ENCODE measurements around the gene C2CD3. TPM values are rescaled to one million over a fixed set of nuclear protein-coding genes. Genes with fewer than 3 reads are reported as not detected.
A peak's percentile ranks its signal among the peaks of the same experiment; 100 is the strongest.

C2CD3 gene
- total RNA-seq, 1 donor from 2014 or later = 53.7 TPM

DNA sequence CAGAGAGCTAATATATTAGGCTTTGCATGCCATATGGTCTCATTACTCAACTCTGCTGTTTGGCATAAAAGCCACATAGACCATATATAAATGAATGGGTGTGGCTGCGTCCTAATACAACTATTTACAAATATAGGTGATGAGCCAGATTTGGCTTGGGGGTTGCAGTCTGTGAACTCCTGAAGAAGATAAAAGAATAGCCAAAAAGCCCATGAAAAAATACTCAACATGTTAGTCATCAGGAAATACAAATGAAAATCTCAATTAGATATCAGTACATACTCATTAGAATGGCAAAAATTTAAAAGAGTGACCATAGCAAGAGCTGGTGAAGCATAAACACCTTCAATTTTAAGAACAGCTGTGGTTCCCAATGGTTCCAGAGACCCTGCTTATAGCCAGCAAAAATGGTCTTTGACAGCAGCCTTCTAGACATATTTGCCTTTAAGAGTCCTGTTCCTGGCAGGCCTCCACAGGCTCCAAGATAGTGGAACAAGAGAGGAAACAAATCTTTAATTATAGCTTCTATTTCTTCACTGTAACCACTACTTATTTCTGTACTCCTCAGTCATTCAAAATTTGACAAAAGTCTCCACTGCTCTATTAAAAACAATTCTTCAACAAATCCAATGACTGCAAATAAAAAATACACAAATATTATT is 16.1 kb downstream of the C2CD3 start:
- Mint-ChIP-seq H3K27me3 (ENCODE audit: low read depth, unreplicated experiment) (no peaks in the 10 kb centered on the region), H3K36me3 (ENCODE audit: low read depth, unreplicated experiment) (peaks cover 7% of the 10 kb centered on the region), H3K4me3 (ENCODE audit: unreplicated experiment) (no peak overlapping the region), H3K27ac (ENCODE audit: unreplicated experiment) (no peak overlapping the region), H3K4me1 (ENCODE audit: low read depth, unreplicated experiment) (peaks cover 13% of the 10 kb centered on the region), H3K9me3 (ENCODE audit: unreplicated experiment) (no peaks in the 10 kb centered on the region)
- H4K20me1 ChIP-seq (ENCODE audit: insufficient read depth, low read length) = no peaks in the 10 kb centered on the region
- no peak overlapping the region for H3K4me3 ChIP-seq (ENCODE audit: insufficient read depth, low read depth, low read length)
- no peak overlapping the region for H3K27ac ChIP-seq (ENCODE audit: low read depth, low read length)
- no peaks in the 10 kb centered on the region for H3K9me3 ChIP-seq (ENCODE audit: insufficient read depth, low read depth, low read length)
- no peak overlapping the region for H3K9ac ChIP-seq (ENCODE audit: low read length)
- H3K4me2 ChIP-seq (ENCODE audit: low read length) = peak overlapping the region; percentile 0
- TF ChIP-seq EZH2 (IDR thresholded peaks at IDR 0.05; ENCODE audit: insufficient read depth, low read length) (no peak), CTCF (IDR thresholded peaks at IDR 0.05; ENCODE audit: insufficient read depth, low read depth, low read length) (no peak)
- DNase-seq (ENCODE audit: low read depth) (peak; percentile 60), FAIRE-seq (no peak)
- H3K4me1 ChIP-seq (ENCODE audit: insufficient read depth, low read length) = peaks cover 10% of the 10 kb centered on the region
- no peaks in the 10 kb centered on the region for H3K36me3 ChIP-seq (ENCODE audit: insufficient read depth, low read length)
- no peak overlapping the region for H2AFZ ChIP-seq (ENCODE audit: low read depth, low read length)
- no peaks in the 10 kb centered on the region for H3K27me3 ChIP-seq (ENCODE audit: insufficient read depth, low read length)
- peaks cover 25% of the 10 kb centered on the region for H3K79me2 ChIP-seq (ENCODE audit: insufficient read depth, low read length)

DNA sequence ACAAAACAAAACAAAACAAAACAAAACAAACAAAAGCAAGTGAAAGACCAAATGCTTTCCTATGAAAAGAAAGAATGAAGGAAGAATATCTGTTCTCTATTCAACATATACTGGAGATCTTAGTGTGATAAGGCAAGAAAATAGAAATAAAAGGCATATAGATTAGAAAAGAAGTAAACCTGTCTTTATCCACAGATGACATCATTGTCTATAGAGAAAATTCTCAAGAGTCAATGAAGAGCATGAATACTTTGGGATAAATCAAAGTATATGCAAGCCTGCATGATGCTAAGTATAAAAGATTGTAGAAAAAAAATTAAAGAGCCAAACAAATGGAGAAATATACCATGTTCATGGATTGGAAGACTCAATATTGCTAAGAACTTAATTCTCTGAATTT is 17.6 kb downstream of the C2CD3 start:
- Mint-ChIP-seq H3K4me1 (ENCODE audit: low read depth, unreplicated experiment) (peaks cover 17% of the 10 kb centered on the region), H3K27me3 (ENCODE audit: low read depth, unreplicated experiment) (no peaks in the 10 kb centered on the region), H3K27ac (ENCODE audit: unreplicated experiment) (no peak overlapping the region), H3K36me3 (ENCODE audit: low read depth, unreplicated experiment) (peaks cover 7% of the 10 kb centered on the region), H3K9me3 (ENCODE audit: unreplicated experiment) (no peaks in the 10 kb centered on the region), H3K4me3 (ENCODE audit: unreplicated experiment) (no peak overlapping the region)
- H3K27ac ChIP-seq (ENCODE audit: low read depth, low read length) = no peak overlapping the region
- no peak overlapping the region for H3K4me2 ChIP-seq (ENCODE audit: low read length)
- no peaks in the 10 kb centered on the region for H3K27me3 ChIP-seq (ENCODE audit: insufficient read depth, low read length)
- H3K9me3 ChIP-seq (ENCODE audit: insufficient read depth, low read depth, low read length) = no peaks in the 10 kb centered on the region
- H3K4me1 ChIP-seq (ENCODE audit: insufficient read depth, low read length) = peaks cover 10% of the 10 kb centered on the region
- DNase-seq (ENCODE audit: low read depth) (no peak), FAIRE-seq (no peak)
- H3K79me2 ChIP-seq (ENCODE audit: insufficient read depth, low read length) = peaks cover 18% of the 10 kb centered on the region
- H3K4me3 ChIP-seq (ENCODE audit: insufficient read depth, low read depth, low read length) = no peak overlapping the region
- no peak overlapping the region for H3K9ac ChIP-seq (ENCODE audit: low read length)
- H3K36me3 ChIP-seq (ENCODE audit: insufficient read depth, low read length) = no peaks in the 10 kb centered on the region
- no peaks in the 10 kb centered on the region for H4K20me1 ChIP-seq (ENCODE audit: insufficient read depth, low read length)
- no peak overlapping the region for H2AFZ ChIP-seq (ENCODE audit: low read depth, low read length)
- TF ChIP-seq EZH2 (IDR thresholded peaks at IDR 0.05; ENCODE audit: insufficient read depth, low read length) = no peak
- TF ChIP-seq CTCF (IDR thresholded peaks at IDR 0.05; ENCODE audit: insufficient read depth, low read depth, low read length) = no peak

DNA sequence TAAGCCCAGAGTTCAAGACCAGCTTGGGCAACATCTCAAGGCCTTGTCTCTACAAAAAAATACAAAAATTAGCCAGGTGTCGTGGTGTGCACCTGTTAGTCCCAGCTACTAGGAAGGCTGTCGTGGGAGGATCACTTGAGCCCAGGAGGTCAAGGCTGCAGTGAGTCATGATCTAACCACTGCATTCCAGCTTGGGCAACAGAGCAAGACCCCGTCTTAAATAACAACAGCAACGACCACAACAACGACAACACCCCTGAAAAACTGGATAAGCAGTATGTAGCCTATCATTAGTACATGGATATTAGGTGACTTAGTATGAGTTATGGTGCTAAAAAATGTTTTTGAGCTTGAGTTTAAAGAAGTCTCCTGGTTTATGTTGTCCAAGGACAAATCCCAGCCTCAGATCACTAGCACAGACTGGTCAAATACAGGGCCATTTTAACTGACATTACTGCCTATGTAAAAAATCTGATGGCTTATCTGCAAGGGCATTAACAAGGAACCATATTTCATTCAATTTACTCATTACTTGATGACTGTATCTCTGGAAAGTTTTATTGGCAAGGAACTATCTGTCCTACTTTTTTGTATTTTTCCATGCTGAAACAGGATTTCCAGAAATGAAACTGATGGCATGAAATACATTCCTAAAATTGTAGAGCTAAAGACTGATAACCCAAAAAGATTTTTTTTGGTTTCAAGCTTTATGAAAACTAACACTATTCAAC is 23.4 kb downstream of the C2CD3 start:
- peak overlapping the region; percentile 8 for H3K4me2 ChIP-seq (ENCODE audit: low read length)
- Mint-ChIP-seq H3K36me3 (ENCODE audit: low read depth, unreplicated experiment) (peaks cover 7% of the 10 kb centered on the region), H3K4me3 (ENCODE audit: unreplicated experiment) (peak overlapping the region; percentile 66), H3K9me3 (ENCODE audit: unreplicated experiment) (peaks cover 2% of the 10 kb centered on the region), H3K27ac (ENCODE audit: unreplicated experiment) (peak overlapping the region; percentile 55), H3K4me1 (ENCODE audit: low read depth, unreplicated experiment) (peaks cover 23% of the 10 kb centered on the region), H3K27me3 (ENCODE audit: low read depth, unreplicated experiment) (no peaks in the 10 kb centered on the region)
- H3K4me1 ChIP-seq (ENCODE audit: insufficient read depth, low read length) = peaks cover 16% of the 10 kb centered on the region
- no peaks in the 10 kb centered on the region for H3K9me3 ChIP-seq (ENCODE audit: insufficient read depth, low read depth, low read length)
- no peaks in the 10 kb centered on the region for H4K20me1 ChIP-seq (ENCODE audit: insufficient read depth, low read length)
- H3K36me3 ChIP-seq (ENCODE audit: insufficient read depth, low read length) = no peaks in the 10 kb centered on the region
- TF ChIP-seq CTCF (IDR thresholded peaks at IDR 0.05; ENCODE audit: insufficient read depth, low read depth, low read length) = no peak
- TF ChIP-seq EZH2 (IDR thresholded peaks at IDR 0.05; ENCODE audit: insufficient read depth, low read length) = no peak
- no peak overlapping the region for H3K27ac ChIP-seq (ENCODE audit: low read depth, low read length)
- H3K4me3 ChIP-seq (ENCODE audit: insufficient read depth, low read depth, low read length) = no peak overlapping the region
- DNase-seq (ENCODE audit: low read depth) (peak; percentile 58), FAIRE-seq (no peak)
- peaks cover 1% of the 10 kb centered on the region for H3K79me2 ChIP-seq (ENCODE audit: insufficient read depth, low read length)
- no peak overlapping the region for H3K9ac ChIP-seq (ENCODE audit: low read length)
- H3K27me3 ChIP-seq (ENCODE audit: insufficient read depth, low read length) = no peaks in the 10 kb centered on the region
- no peak overlapping the region for H2AFZ ChIP-seq (ENCODE audit: low read depth, low read length)

All from astrocyte (in vitro differentiated cells and primary cell).